Mesenchymal stem cell (in vitro differentiated cells and primary cell): ENCODE data around the gene HNRNPLL.

ENCODE experiments used
- DNase-seq: peaks from one replicate; pipeline ENCODE4 v3.0.0-alpha.2; 2013
- H2AFZ ChIP-seq: one replicate; pipeline ENCODE4 v1.6.1; 2013; ENCODE audit warnings: low read depth, mild to moderate bottlenecking, control low read depth, inconsistent platforms, low read length, moderate library complexity
- H2AK5ac ChIP-seq: 2 replicates; pipeline ENCODE4 v1.6.1; 2013; ENCODE audit warnings: low read length, moderate library complexity, mild to moderate bottlenecking, inconsistent platforms; ENCODE audit not compliant: severe bottlenecking
- H2BK120ac ChIP-seq: one replicate; pipeline ENCODE4 v1.6.1; 2013; ENCODE audit warnings: low read depth, mild to moderate bottlenecking, inconsistent platforms, low read length, moderate library complexity
- H2BK12ac ChIP-seq, 2 experiments: one replicate each; pipeline ENCODE4 v1.6.1; 2013; ENCODE audit warnings: inconsistent platforms in 2 of 2, low read length in 2 of 2, mild to moderate bottlenecking in 2 of 2, moderate library complexity in 2 of 2, control low read depth in 1 of 2
- H2BK15ac ChIP-seq: one replicate; pipeline ENCODE4 v1.6.1; 2013; ENCODE audit warnings: mild to moderate bottlenecking, low read depth, inconsistent platforms; ENCODE audit not compliant: poor library complexity, severe bottlenecking
- H2BK5ac ChIP-seq: 2 replicates; pipeline ENCODE4 v1.6.1; 2013; ENCODE audit warnings: low read depth, mild to moderate bottlenecking, low read length, control low read depth, inconsistent platforms; ENCODE audit not compliant: poor library complexity, severe bottlenecking
- H3K14ac ChIP-seq, 2 experiments: one replicate each; pipeline ENCODE4 v1.6.1; 2013; ENCODE audit warnings: inconsistent platforms in 2 of 2, low read length in 2 of 2, control low read depth in 1 of 2, mild to moderate bottlenecking in 1 of 2, moderate library complexity in 1 of 2
- H3K18ac ChIP-seq, 2 experiments: one replicate each; pipeline ENCODE4 v1.6.1; 2013; ENCODE audit warnings: inconsistent platforms in 2 of 2, low read length in 2 of 2, control low read depth in 1 of 2, low read depth in 1 of 2, mild to moderate bottlenecking in 1 of 2
- H3K23ac ChIP-seq, 2 experiments: one replicate each; pipeline ENCODE4 v1.6.1; 2013; ENCODE audit warnings: inconsistent platforms in 2 of 2, low read length in 2 of 2, mild to moderate bottlenecking in 2 of 2, moderate library complexity in 2 of 2, control low read depth in 1 of 2
- H3K27ac ChIP-seq: 2 replicates; pipeline ENCODE4 v1.5.1; 2013; ENCODE audit warnings: mild to moderate bottlenecking, moderate library complexity, low read length, control low read depth, inconsistent platforms; ENCODE audit not compliant: poor library complexity, severe bottlenecking
- H3K27me3 ChIP-seq, 2 experiments: 2 replicates each; pipeline versions ENCODE4 v1.6.1 to v1.7.0; 2013; ENCODE audit warnings: low read length in 2 of 2, mild to moderate bottlenecking in 2 of 2, moderate library complexity in 2 of 2, control low read depth in 1 of 2, inconsistent platforms in 1 of 2; ENCODE audit not compliant: control insufficient read depth in 1 of 2, insufficient read depth in 1 of 2
- H3K36me3 ChIP-seq, 2 experiments: 2 replicates each; pipeline versions ENCODE4 v1.6.1 to v1.7.0; 2013; ENCODE audit warnings: low read length in 2 of 2, control low read depth in 1 of 2, inconsistent platforms in 1 of 2, low read depth in 1 of 2, mild to moderate bottlenecking in 1 of 2; ENCODE audit not compliant: insufficient read depth in 2 of 2, control insufficient read depth in 1 of 2
- H3K4ac ChIP-seq, 2 experiments: one replicate each; pipeline ENCODE4 v1.6.1; 2013; ENCODE audit warnings: inconsistent platforms in 2 of 2, low read length in 2 of 2, mild to moderate bottlenecking in 2 of 2, moderate library complexity in 2 of 2, control low read depth in 1 of 2, low read depth in 1 of 2
- H3K4me1 ChIP-seq: 2 replicates; pipeline ENCODE4 v1.6.1; 2013; ENCODE audit warnings: low read depth, low read length, control low read depth; ENCODE audit not compliant: control insufficient read depth, insufficient read depth
- H3K4me2 ChIP-seq: 2 replicates; pipeline ENCODE4 v1.6.1; 2013; ENCODE audit warnings: low read length, mild to moderate bottlenecking, inconsistent platforms; ENCODE audit not compliant: poor library complexity, severe bottlenecking
- H3K4me3 ChIP-seq, 2 experiments: 2 replicates each; pipeline versions ENCODE4 v1.5.1 to v1.7.0; 2013; ENCODE audit warnings: low read length in 2 of 2, mild to moderate bottlenecking in 2 of 2, control low read depth in 1 of 2, low read depth in 1 of 2; ENCODE audit not compliant: insufficient read depth in 1 of 2
- H3K79me1 ChIP-seq: replicated peaks from 2 replicates; pipeline ENCODE4 v1.6.1; 2013; ENCODE audit warnings: mild to moderate bottlenecking, control low read depth, low read length, inconsistent platforms; ENCODE audit not compliant: poor library complexity, severe bottlenecking
- H3K9ac ChIP-seq: 2 replicates; pipeline ENCODE4 v1.7.0; 2013; ENCODE audit warnings: mild to moderate bottlenecking, low read length, moderate library complexity
- H3K9me3 ChIP-seq: 2 replicates; pipeline ENCODE4 v1.7.0; 2013; ENCODE audit warnings: mild to moderate bottlenecking, low read length; ENCODE audit not compliant: control insufficient read depth
- H4K8ac ChIP-seq: one replicate; pipeline ENCODE4 v1.6.1; 2013; ENCODE audit warnings: inconsistent platforms, mild to moderate bottlenecking, low read length, moderate library complexity
- H4K91ac ChIP-seq: one replicate; pipeline ENCODE4 v1.6.1; 2013; ENCODE audit warnings: mild to moderate bottlenecking, low read length, inconsistent platforms
- WGBS: methylation state at CpG from one replicate; pipeline ENCODE4 v1.1.7; 2013; ENCODE audit warnings: mixed read lengths; 5-methylcytosine and 5-hydroxymethylcytosine counted together

HNRNPLL gene

GRCh38 chr2:38592951-38593350 lies 9.8 kb downstream of the HNRNPLL start:
- H2BK5ac ChIP-seq = no peak overlapping the region
- no peak overlapping the region for H2BK12ac ChIP-seq
- H3K23ac ChIP-seq = no peak overlapping the region
- 52% methylated on average over 2 of the region's 2 CpGs for WGBS
- no peak overlapping the region for H2AFZ ChIP-seq
- peaks cover 5% of the 10 kb centered on the region for H3K79me1 ChIP-seq
- H3K4me1 ChIP-seq = peaks cover 5% of the 10 kb centered on the region
- no peak overlapping the region for H4K8ac ChIP-seq
- no peak overlapping the region for H3K18ac ChIP-seq
- H3K36me3 ChIP-seq = peaks cover 0 to under 1% of the 10 kb centered on the region in 2 experiments
- H3K9me3 ChIP-seq = no peaks in the 10 kb centered on the region
- H3K27ac ChIP-seq = no peak overlapping the region
- no peak overlapping the region for H3K4me3 ChIP-seq
- H3K14ac ChIP-seq = no peak overlapping the region
- H2BK120ac ChIP-seq = no peak overlapping the region
- H3K4me2 ChIP-seq = no peak overlapping the region
- H3K27me3 ChIP-seq = no peaks in the 10 kb centered on the region
- DNase-seq = peak; percentile 32
- H2AK5ac ChIP-seq = no peak overlapping the region
- H3K4ac ChIP-seq = no peak overlapping the region
- no peak overlapping the region for H4K91ac ChIP-seq
- H2BK15ac ChIP-seq = no peak overlapping the region
- H3K9ac ChIP-seq = no peak overlapping the region

GRCh38 chr2:38591152-38591551 lies 11.6 kb downstream of the HNRNPLL start:
- H2AK5ac ChIP-seq = no peak overlapping the region
- no peak overlapping the region for H2BK120ac ChIP-seq
- no peak overlapping the region for H4K8ac ChIP-seq
- H3K9me3 ChIP-seq = no peaks in the 10 kb centered on the region
- no peak overlapping the region for H2BK5ac ChIP-seq
- no peak overlapping the region for H3K4ac ChIP-seq
- no peaks in the 10 kb centered on the region for H3K27me3 ChIP-seq
- H2BK15ac ChIP-seq = no peak overlapping the region
- H2AFZ ChIP-seq = no peak overlapping the region
- no peak overlapping the region for H2BK12ac ChIP-seq
- no peak overlapping the region for H3K23ac ChIP-seq
- H3K4me2 ChIP-seq = no peak overlapping the region
- no peak overlapping the region for H3K4me3 ChIP-seq
- H3K14ac ChIP-seq = no peak overlapping the region
- no peak overlapping the region for H4K91ac ChIP-seq
- no peak overlapping the region for H3K27ac ChIP-seq
- peaks cover 5% of the 10 kb centered on the region for H3K4me1 ChIP-seq
- H3K36me3 ChIP-seq = peaks cover 0 to 5% of the 10 kb centered on the region in 2 experiments
- H3K79me1 ChIP-seq = peaks cover 7% of the 10 kb centered on the region
- peak; percentile 43 for DNase-seq
- H3K18ac ChIP-seq = no peak overlapping the region
- WGBS = no CpG with 5 or more reads among the region's 2 CpGs
- H3K9ac ChIP-seq = peak overlapping the region; percentile 26

- Histone ChIP-seq H3K23ac (no peak overlapping the region), H3K9ac (no peak overlapping the region), H2AK5ac (no peak overlapping the region), H3K27ac (no peak overlapping the region), H2BK15ac (no peak overlapping the region), H3K36me3 (peaks cover 0 to 13% of the 10 kb centered on the region in 2 experiments), H3K79me1 (peaks cover 12% of the 10 kb centered on the region), H2BK5ac (no peak overlapping the region), H3K4ac (no peak overlapping the region), H3K14ac (no peak overlapping the region), H4K91ac (no peak overlapping the region), H2BK12ac (no peak overlapping the region), H2BK120ac (no peak overlapping the region), H3K4me1 (peaks cover 5% of the 10 kb centered on the region), H3K27me3 (no peaks in the 10 kb centered on the region), H3K9me3 (no peaks in the 10 kb centered on the region), H2AFZ (no peak overlapping the region), H3K18ac (no peak overlapping the region), H3K4me3 (no peak overlapping the region), H3K4me2 (no peak overlapping the region), H4K8ac (no peak overlapping the region)
- 96% methylated on average over 3 of the region's 3 CpGs for WGBS
- DNase-seq = no peak
These were observed 12.7 kb downstream of the HNRNPLL start for GRCh38 chr2:38590053-38590452.

DNA sequence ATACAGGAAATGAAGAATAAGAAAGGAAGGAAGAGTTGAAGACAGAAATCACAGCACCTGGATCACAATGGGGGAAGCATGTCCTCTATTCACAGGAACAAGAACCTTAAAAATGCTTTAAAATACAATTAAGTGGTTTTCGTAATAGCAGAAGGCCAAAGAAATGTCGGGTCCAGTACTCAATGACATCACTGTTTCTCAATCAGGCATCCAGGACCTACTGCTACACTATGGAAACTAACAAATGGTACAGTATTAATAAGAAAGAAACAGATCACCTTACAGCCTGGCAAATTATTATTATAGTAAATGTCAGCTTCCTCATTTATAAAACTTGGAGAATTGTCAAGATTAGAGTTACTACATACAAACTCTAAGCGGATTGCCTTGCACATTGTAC lies 15.8 kb downstream of the HNRNPLL start:
- H2AK5ac ChIP-seq = no peak overlapping the region
- no peaks in the 10 kb centered on the region for H3K9me3 ChIP-seq
- H3K4me3 ChIP-seq = no peak overlapping the region
- no peak overlapping the region for H3K27ac ChIP-seq
- no peak overlapping the region for H2BK5ac ChIP-seq
- no peak overlapping the region for H3K14ac ChIP-seq
- WGBS = 94% methylated on average over 2 of the region's 3 CpGs
- H4K91ac ChIP-seq = no peak overlapping the region
- no peak overlapping the region for H2BK120ac ChIP-seq
- peaks cover 12% of the 10 kb centered on the region for H3K79me1 ChIP-seq
- no peaks in the 10 kb centered on the region for H3K4me1 ChIP-seq
- no peak overlapping the region for H2BK12ac ChIP-seq
- peaks cover 5 to 19% of the 10 kb centered on the region in 2 experiments for H3K36me3 ChIP-seq
- H3K4me2 ChIP-seq = no peak overlapping the region
- no peak overlapping the region for H2AFZ ChIP-seq
- H3K18ac ChIP-seq = no peak overlapping the region
- peak; percentile 44 for DNase-seq
- no peaks in the 10 kb centered on the region for H3K27me3 ChIP-seq
- H3K23ac ChIP-seq = no peak overlapping the region
- no peak overlapping the region for H3K9ac ChIP-seq
- no peak overlapping the region for H4K8ac ChIP-seq
- no peak overlapping the region for H2BK15ac ChIP-seq
- no peak overlapping the region for H3K4ac ChIP-seq
